Naive thymus-derived CD4-positive, alpha-beta T cell (primary cell): ENCODE data around the gene SLIT1. TPM values are rescaled to one million over a fixed set of nuclear protein-coding genes. Genes with fewer than 3 reads are reported as not detected.

Source experiments
- ATAC-seq: fragments of 150-1000 bp; cut with Tn5 transposase; 2 replicates; pipeline ENCODE4 v1.10.0; 2021; ENCODE audit warnings: mild to moderate bottlenecking, moderate library complexity
- CTCF ChIA-PET: fragments of 350-600 bp; sonication (Branson Sonifier 250); formaldehyde crosslinking; loops from one replicate; lab custom pipeline; 2021; ENCODE audit warnings: antibody characterized with exemption; lab: Charles Lee
- POLR2A ChIA-PET: fragments of 350-600 bp; sonication (Branson Sonifier 250); formaldehyde crosslinking; loops from one replicate; lab custom pipeline; 2021; ENCODE audit warnings: antibody characterized with exemption, inconsistent platforms; lab: Charles Lee
- DNase-seq, 9 donors: peaks; one replicate each; pipeline versions ENCODE4 v3.0.0 to v3.0.0-alpha.2; 2020 to 2022; ENCODE audit warnings: mixed read lengths in 1 of 9
- H3K27ac ChIP-seq: one replicate; pipeline ENCODE4 v1.7.0; 2013; ENCODE audit warnings: mild to moderate bottlenecking, low read depth, low read length, moderate library complexity
- H3K27me3 ChIP-seq, 2 donors: one replicate each; pipeline ENCODE4 v1.7.0; 2013; ENCODE audit warnings: low read length in 2 of 2, mild to moderate bottlenecking in 2 of 2, moderate library complexity in 2 of 2; ENCODE audit not compliant: control insufficient read depth in 2 of 2, insufficient read depth in 2 of 2
- H3K36me3 ChIP-seq, 3 experiments: 1 replicate in 2 of 3; 2 replicates in 1 of 3; pipeline ENCODE4 v1.7.0; 2013; ENCODE audit warnings: low read length in 3 of 3, mild to moderate bottlenecking in 3 of 3, moderate library complexity in 1 of 3; ENCODE audit not compliant: insufficient read depth in 3 of 3, control insufficient read depth in 2 of 3
- H3K4me1 ChIP-seq, 2 donors: one replicate each; pipeline ENCODE4 v1.7.0; 2013; ENCODE audit warnings: low read length in 2 of 2, mild to moderate bottlenecking in 2 of 2, moderate library complexity in 1 of 2; ENCODE audit not compliant: control insufficient read depth in 2 of 2, insufficient read depth in 2 of 2
- H3K4me3 ChIP-seq: 2 replicates; pipeline ENCODE4 v1.7.0; 2013; ENCODE audit warnings: mild to moderate bottlenecking, low read length
- H3K9me3 ChIP-seq, 3 experiments: 1 replicate in 2 of 3; 2 replicates in 1 of 3; pipeline ENCODE4 v1.7.0; 2013; ENCODE audit warnings: low read length in 3 of 3; ENCODE audit not compliant: control insufficient read depth in 2 of 3
- H3K27ac Mint-ChIP-seq, 9 donors: one replicate each; pipeline ENCODE4 v1.8.0; 2020 to 2022; ENCODE audit warnings: mixed read lengths in 9 of 9, mild to moderate bottlenecking in 8 of 9, moderate library complexity in 5 of 9, inconsistent platforms in 2 of 9
- H3K27me3 Mint-ChIP-seq, 5 donors: one replicate each; pipeline ENCODE4 v1.8.0; 2021 to 2022; ENCODE audit warnings: mixed read lengths in 5 of 5, mild to moderate bottlenecking in 1 of 5
- H3K36me3 Mint-ChIP-seq, 5 donors: one replicate each; pipeline ENCODE4 v1.8.0; 2020 to 2022; ENCODE audit warnings: mixed read lengths in 5 of 5, mild to moderate bottlenecking in 3 of 5, inconsistent platforms in 1 of 5
- H3K4me1 Mint-ChIP-seq, 7 donors: one replicate each; pipeline ENCODE4 v1.8.0; 2020 to 2022; ENCODE audit warnings: mixed read lengths in 7 of 7, mild to moderate bottlenecking in 3 of 7, inconsistent platforms in 1 of 7
- H3K4me3 Mint-ChIP-seq, 10 donors: one replicate each; pipeline ENCODE4 v1.8.0; 2020 to 2022; ENCODE audit warnings: mild to moderate bottlenecking in 10 of 10, mixed read lengths in 10 of 10, moderate library complexity in 6 of 10, inconsistent platforms in 2 of 10
- H3K9me3 Mint-ChIP-seq, 11 donors: one replicate each; pipeline ENCODE4 v1.8.0; 2020 to 2022; ENCODE audit warnings: mixed read lengths in 11 of 11, mild to moderate bottlenecking in 4 of 11, inconsistent platforms in 1 of 11, moderate library complexity in 1 of 11
- intact Hi-C, 2 donors: fragments of 100-400 bp; cut with micrococcal nuclease; formaldehyde crosslinking; loops; one replicate each; pipeline ENCODE4 v1.15.1; 2023
- polyA plus RNA-seq, 2 donors: library from polyadenylated mRNA; unstranded; fragments of 300-500 nt; fragmentation: Illumina TruSeq; gene quantifications; one replicate each; pipeline ENCODE4 v1.2.3, GENCODE V29; 2021
- total RNA-seq, 6 experiments: library from RNA in 5 of 6; stranded (reverse) in 5 of 6; gene quantifications; 1 replicate in 5 of 6; 2 replicates in 1 of 6; pipeline ENCODE4 v1.2.3 and lab custom pipeline; 2021 to 2026

The SLIT1 gene
- total RNA-seq (under 1 TPM; 0.19 to 0.88 (median 0.44) TPM), polyA plus RNA-seq (not detected), total RNA-seq (lab: John Stamatoyannopoulos, UW) (0.94 reads per million)

- H3K9me3 Mint-ChIP-seq = peaks cover 0 to 2% (median 0%) of the 10 kb centered on the region in 11 donors
- Histone ChIP-seq H3K27ac (no peak within 1 kb of the TSS), H3K4me1 (no peaks in the 10 kb centered on the region), H3K27me3 (no peaks in the 10 kb centered on the region), H3K9me3 (no peaks in the 10 kb centered on the region), H3K4me3 (no peak within 1 kb of the TSS), H3K36me3 (no peaks in the 10 kb centered on the region)
- intact Hi-C loops = no loop called here
- H3K27ac Mint-ChIP-seq = no peak within 1 kb of the TSS
- ATAC-seq (no peak), DNase-seq (no peak)
- H3K36me3 Mint-ChIP-seq = peaks cover 0 to 7% (median 0%) of the 10 kb centered on the region in 5 donors
- H3K27me3 Mint-ChIP-seq = peaks cover 50 to 84% (median 68%) of the 10 kb centered on the region in 5 donors
- peak within 1 kb of the TSS in 8 of 10 donors; percentile 22 to 73 (median 48) for H3K4me3 Mint-ChIP-seq
- ChIA-PET CTCF (no interaction called here), POLR2A (no interaction called here)
- H3K4me1 Mint-ChIP-seq = peaks cover 0 to 21% (median 8%) of the 10 kb centered on the region in 7 donors
Observed at GRCh38 chr10:97185326-97186058, at the start of gene SLIT1. TSS of gene SLIT1 (minus strand) at chr10:97185959. CDS start at chr10:97185674, 285 bp downstream.

- Histone ChIP-seq H3K9me3 (no peaks in the 10 kb centered on the region), H3K4me1 (no peaks in the 10 kb centered on the region), H3K36me3 (no peaks in the 10 kb centered on the region), H3K27me3 (no peaks in the 10 kb centered on the region), H3K4me3 (no peak overlapping the region), H3K27ac (no peak overlapping the region)
- intact Hi-C loops = no loop called here
- Mint-ChIP-seq H3K4me3 (no peak overlapping the region), H3K4me1 (peaks cover 0 to 5% (median 0%) of the 10 kb centered on the region in 7 donors), H3K9me3 (peaks cover 0 to 1% (median 0%) of the 10 kb centered on the region in 11 donors), H3K27ac (no peak overlapping the region), H3K27me3 (no peaks in the 10 kb centered on the region), H3K36me3 (peaks cover 4 to 26% (median 11%) of the 10 kb centered on the region in 5 donors)
- no peak for ATAC-seq
- ChIA-PET POLR2A (interaction anchor here (1.6 kb wide), 1 partner anchor 10 kb away, joined by 5 read pairs; no protein-coding TSS in a partner anchor), CTCF (interaction anchor here (1.1 kb wide), 1 partner anchor 9 kb away, joined by 3 read pairs; no protein-coding TSS in a partner anchor)
- DNase-seq = no peak
Observed at GRCh38 chr10:97235353-97235752, 49.6 kb upstream of the SLIT1 start.

DNA sequence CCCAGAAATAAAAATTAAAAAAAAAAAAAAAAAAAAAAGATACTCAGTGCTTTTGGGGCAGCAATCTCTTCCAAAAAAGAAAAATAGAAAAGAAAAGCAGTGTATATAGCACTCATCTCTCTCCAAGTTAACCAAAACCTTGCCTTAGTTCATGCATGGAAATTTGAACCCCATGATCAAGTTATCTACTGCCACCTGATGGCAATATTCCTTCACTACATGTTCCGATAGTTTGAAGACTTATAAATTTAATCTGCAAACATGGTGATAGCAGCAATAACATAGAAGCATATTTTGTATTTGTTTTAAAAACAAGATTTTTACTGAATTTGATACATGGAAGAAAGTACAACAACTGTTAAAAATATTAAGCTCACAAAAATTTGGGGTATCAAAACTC lies 48.6 kb upstream of the SLIT1 start:
- H3K9me3 ChIP-seq = no peaks in the 10 kb centered on the region
- no peak overlapping the region for H3K4me3 Mint-ChIP-seq
- H3K27ac ChIP-seq = no peak overlapping the region
- peaks cover 0 to 5% (median 0%) of the 10 kb centered on the region in 3 experiments for H3K36me3 ChIP-seq
- CTCF ChIA-PET = interaction anchor here (1.1 to 1.4 kb wide), 3 partner anchors 8 to 207 kb away, joined by 3 to 5 read pairs (median 3); no protein-coding TSS in a partner anchor
- H3K27me3 ChIP-seq = no peaks in the 10 kb centered on the region
- peaks cover 0 to 1% (median 0%) of the 10 kb centered on the region in 11 donors for H3K9me3 Mint-ChIP-seq
- H3K36me3 Mint-ChIP-seq = peaks cover 8 to 35% (median 16%) of the 10 kb centered on the region in 5 donors
- no peak overlapping the region for H3K4me3 ChIP-seq
- peaks cover 0 to 5% (median 0%) of the 10 kb centered on the region in 7 donors for H3K4me1 Mint-ChIP-seq
- H3K27me3 Mint-ChIP-seq = no peaks in the 10 kb centered on the region
- DNase-seq = peak in 2 of 9 donors; percentile 15
- POLR2A ChIA-PET = no interaction called here
- no peak overlapping the region for H3K27ac Mint-ChIP-seq
- H3K4me1 ChIP-seq = no peaks in the 10 kb centered on the region
- ATAC-seq = no peak
- intact Hi-C loops = no loop called here

- ChIA-PET POLR2A (no interaction called here), CTCF (no interaction called here)
- Histone ChIP-seq H3K9me3 (no peaks in the 10 kb centered on the region), H3K4me1 (no peaks in the 10 kb centered on the region), H3K36me3 (peaks cover 0 to 37% (median 10%) of the 10 kb centered on the region in 3 experiments), H3K27me3 (no peaks in the 10 kb centered on the region), H3K4me3 (no peak overlapping the region), H3K27ac (no peak overlapping the region)
- Mint-ChIP-seq H3K27me3 (no peaks in the 10 kb centered on the region), H3K9me3 (no peaks in the 10 kb centered on the region), H3K36me3 (peaks cover 20 to 57% (median 33%) of the 10 kb centered on the region in 5 donors), H3K4me3 (no peak overlapping the region), H3K4me1 (peaks cover 0 to 5% (median 0%) of the 10 kb centered on the region in 7 donors), H3K27ac (no peak overlapping the region)
- intact Hi-C loops = no loop called here
- DNase-seq (no peak), ATAC-seq (no peak)
Observed at GRCh38 chr10:97230146-97230545, 44.4 kb upstream of the SLIT1 start.

GRCh38 chr10:97229322-97230015 lies 43.7 kb upstream of the SLIT1 start:
- DNase-seq (no peak), ATAC-seq (no peak)
- H3K4me1 Mint-ChIP-seq = peaks cover 0 to 11% (median 0%) of the 10 kb centered on the region in 7 donors
- no peak overlapping the region for H3K27ac Mint-ChIP-seq
- Histone ChIP-seq H3K9me3 (no peaks in the 10 kb centered on the region), H3K27ac (no peak overlapping the region), H3K27me3 (no peaks in the 10 kb centered on the region), H3K36me3 (peaks cover 0 to 44% (median 10%) of the 10 kb centered on the region in 3 experiments), H3K4me3 (no peak overlapping the region), H3K4me1 (no peaks in the 10 kb centered on the region)
- CTCF ChIA-PET = no interaction called here
- no peaks in the 10 kb centered on the region for H3K9me3 Mint-ChIP-seq
- no peak overlapping the region for H3K4me3 Mint-ChIP-seq
- peaks cover 20 to 55% (median 33%) of the 10 kb centered on the region in 5 donors for H3K36me3 Mint-ChIP-seq
- intact Hi-C loops = no loop called here
- POLR2A ChIA-PET = no interaction called here
- H3K27me3 Mint-ChIP-seq = no peaks in the 10 kb centered on the region

- Mint-ChIP-seq H3K9me3 (no peaks in the 10 kb centered on the region), H3K27me3 (no peaks in the 10 kb centered on the region), H3K4me1 (peaks cover 0 to 8% (median 0%) of the 10 kb centered on the region in 7 donors), H3K36me3 (peaks cover 24 to 56% (median 33%) of the 10 kb centered on the region in 5 donors), H3K4me3 (no peak overlapping the region), H3K27ac (no peak overlapping the region)
- no peaks in the 10 kb centered on the region for H3K9me3 ChIP-seq
- ATAC-seq = no peak
- H3K4me1 ChIP-seq = no peaks in the 10 kb centered on the region
- ChIA-PET CTCF (no interaction called here), POLR2A (no interaction called here)
- no peak for DNase-seq
- H3K27me3 ChIP-seq = no peaks in the 10 kb centered on the region
- no peak overlapping the region for H3K27ac ChIP-seq
- H3K4me3 ChIP-seq = no peak overlapping the region
- H3K36me3 ChIP-seq = peaks cover 0 to 45% (median 10%) of the 10 kb centered on the region in 3 experiments
- intact Hi-C loops = no loop called here
Observed at GRCh38 chr10:97228775-97229157, 43.0 kb upstream of the SLIT1 start.
